ENCODE data around the gene SORBS1.

The SORBS1 gene

GRCh38 chr10:95558593-95559320 lies 2.4 kb downstream of the SORBS1 start:
- TF ChIP-seq GATA2 (IDR thresholded peaks at IDR 0.05; ENCODE audit: low read depth, low read length) (no peak), GATA3 (IDR thresholded peaks at IDR 0.05; ENCODE audit: low read depth, low read length) (no peak)

GRCh38 chr10:95556994-95557767 lies 4.0 kb downstream of the SORBS1 start:
- TF ChIP-seq GATA2 (IDR thresholded peaks at IDR 0.05; ENCODE audit: low read depth, low read length): no peak
- TF ChIP-seq GATA3 (IDR thresholded peaks at IDR 0.05; ENCODE audit: low read depth, low read length): no peak

GRCh38 chr10:95553674-95554073 lies 7.5 kb downstream of the SORBS1 start:
- TF ChIP-seq GATA3 (IDR thresholded peaks at IDR 0.05; ENCODE audit: low read depth, low read length): no peak
- TF ChIP-seq GATA2 (IDR thresholded peaks at IDR 0.05; ENCODE audit: low read depth, low read length): no peak

- no peak for TF ChIP-seq GATA2 (IDR thresholded peaks at IDR 0.05; ENCODE audit: low read depth, low read length)
- TF ChIP-seq GATA3 (IDR thresholded peaks at IDR 0.05; ENCODE audit: low read depth, low read length): no peak
These were observed 8.4 kb downstream of the SORBS1 start for GRCh38 chr10:95552679-95553342.

GRCh38 chr10:95550073-95550672 lies 11.0 kb downstream of the SORBS1 start:
- TF ChIP-seq GATA3 (IDR thresholded peaks at IDR 0.05; ENCODE audit: low read depth, low read length): no peak
- no peak for TF ChIP-seq GATA2 (IDR thresholded peaks at IDR 0.05; ENCODE audit: low read depth, low read length)

GRCh38 chr10:95547791-95548435 lies 13.3 kb downstream of the SORBS1 start:
- TF ChIP-seq GATA3 (IDR thresholded peaks at IDR 0.05; ENCODE audit: low read depth, low read length) (no peak), GATA2 (IDR thresholded peaks at IDR 0.05; ENCODE audit: low read depth, low read length) (no peak)

- TF ChIP-seq GATA2 (IDR thresholded peaks at IDR 0.05; ENCODE audit: low read depth, low read length): no peak
- TF ChIP-seq GATA3 (IDR thresholded peaks at IDR 0.05; ENCODE audit: low read depth, low read length): no peak
These were observed 14.0 kb downstream of the SORBS1 start for GRCh38 chr10:95547197-95547596.

GRCh38 chr10:95545981-95546380 lies 15.2 kb downstream of the SORBS1 start:
- TF ChIP-seq GATA2 (IDR thresholded peaks at IDR 0.05; ENCODE audit: low read depth, low read length): no peak
- no peak for TF ChIP-seq GATA3 (IDR thresholded peaks at IDR 0.05; ENCODE audit: low read depth, low read length)

- no peak for TF ChIP-seq GATA3 (IDR thresholded peaks at IDR 0.05; ENCODE audit: low read depth, low read length)
- TF ChIP-seq GATA2 (IDR thresholded peaks at IDR 0.05; ENCODE audit: low read depth, low read length): no peak
These were observed 16.2 kb downstream of the SORBS1 start for GRCh38 chr10:95544783-95545500.

- no peak for TF ChIP-seq GATA2 (IDR thresholded peaks at IDR 0.05; ENCODE audit: low read depth, low read length)
- no peak for TF ChIP-seq GATA3 (IDR thresholded peaks at IDR 0.05; ENCODE audit: low read depth, low read length)
These were observed 17.7 kb downstream of the SORBS1 start for GRCh38 chr10:95543459-95543858.

- TF ChIP-seq GATA2 (IDR thresholded peaks at IDR 0.05; ENCODE audit: low read depth, low read length): no peak
- TF ChIP-seq GATA3 (IDR thresholded peaks at IDR 0.05; ENCODE audit: low read depth, low read length): no peak
These were observed 18.4 kb downstream of the SORBS1 start for GRCh38 chr10:95542761-95543160.

GRCh38 chr10:95542330-95542729 lies 18.8 kb downstream of the SORBS1 start:
- no peak for TF ChIP-seq GATA3 (IDR thresholded peaks at IDR 0.05; ENCODE audit: low read depth, low read length)
- no peak for TF ChIP-seq GATA2 (IDR thresholded peaks at IDR 0.05; ENCODE audit: low read depth, low read length)

GRCh38 chr10:95540514-95541052 lies 20.6 kb downstream of the SORBS1 start:
- no peak for TF ChIP-seq GATA3 (IDR thresholded peaks at IDR 0.05; ENCODE audit: low read depth, low read length)
- TF ChIP-seq GATA2 (IDR thresholded peaks at IDR 0.05; ENCODE audit: low read depth, low read length): no peak

All from SH-SY5Y (cell line).